GM19328 (cell line): ENCODE results near the gene NADK2.
A peak's percentile ranks its signal among the peaks of the same experiment; 100 is the strongest.

Experiments used
- ATAC-seq: cut with Tn5 transposase; IDR thresholded peaks from one replicate; pipeline ENCODE4 v1.9.1; 2021; ENCODE audit warnings: mild to moderate bottlenecking, moderate library complexity; ENCODE audit not compliant: unreplicated experiment

NADK2 gene

GRCh38 chr5:36168737-36169136 lies 73.0 kb downstream of the NADK2 start:
- no peak for ATAC-seq

- ATAC-seq = no peak
These were observed 77.3 kb downstream of the NADK2 start for GRCh38 chr5:36164461-36164860.

- no peak for ATAC-seq
These were observed 78.8 kb downstream of the NADK2 start for GRCh38 chr5:36162810-36163486.

- no peak for ATAC-seq
These were observed 80.4 kb downstream of the NADK2 start for GRCh38 chr5:36161361-36161760.

- ATAC-seq = no peak
These were observed 81.1 kb downstream of the NADK2 start for GRCh38 chr5:36160617-36161016.

- ATAC-seq = no peak
These were observed 83.6 kb downstream of the NADK2 start for GRCh38 chr5:36158144-36158543.

GRCh38 chr5:36156619-36157018 lies 85.1 kb downstream of the NADK2 start:
- ATAC-seq = no peak

GRCh38 chr5:36156121-36156601 lies 85.6 kb downstream of the NADK2 start:
- no peak for ATAC-seq

- ATAC-seq = no peak
These were observed 86.4 kb downstream of the NADK2 start for GRCh38 chr5:36155291-36155690.

GRCh38 chr5:36153726-36154125 lies 88.0 kb downstream of the NADK2 start:
- ATAC-seq = no peak

- ATAC-seq = no peak
These were observed 88.4 kb downstream of the NADK2 start for GRCh38 chr5:36153298-36153677.

- ATAC-seq = peak; percentile 4
These were observed 89.1 kb downstream of the NADK2 start for GRCh38 chr5:36152324-36153297.

GRCh38 chr5:36151434-36152323 lies 90.0 kb downstream of the NADK2 start, which contains the start of the genes LMBRD2 and SKP2:
Gene LMBRD2 (minus strand): TSS chr5:36151887. CDS start chr5:36143349, 8,538 bp downstream.
Gene SKP2 (plus strand): TSS chr5:36152111. CDS start chr5:36152263, 152 bp downstream.
- peak; percentile 97 for ATAC-seq

- ATAC-seq = no peak
These were observed 90.9 kb downstream of the NADK2 start for GRCh38 chr5:36150676-36151433.

- no peak for ATAC-seq
These were observed 94.0 kb downstream of the NADK2 start for GRCh38 chr5:36147681-36148080.

GRCh38 chr5:36146390-36146789 lies 95.3 kb downstream of the NADK2 start:
- no peak for ATAC-seq

GRCh38 chr5:36145311-36145710 lies 96.4 kb downstream of the NADK2 start:
- no peak for ATAC-seq
